GM12875 (cell line): Measurements from ENCODE around the gene SMAD9.

ENCODE experiments used
- H3K4me3 ChIP-seq: one replicate; pipeline ENCODE4 v1.5.1; 2011; ENCODE audit warnings: low read depth, low read length, control low read depth
- CTCF ChIP-seq: IDR thresholded peaks from 2 replicates; pipeline ENCODE4 v1.5.1; 2011; ENCODE audit warnings: low read depth, mild to moderate bottlenecking, control low read depth, inconsistent platforms, low read length, moderate library complexity, borderline replicate concordance; ENCODE audit not compliant: insufficient read depth

Gene SMAD9

GRCh38 chr13:36866232-36866631 lies 53.8 kb downstream of the SMAD9 start:
- no peak overlapping the region for H3K4me3 ChIP-seq
- no peak for TF ChIP-seq CTCF

GRCh38 chr13:36865265-36865664 lies 54.8 kb downstream of the SMAD9 start:
- H3K4me3 ChIP-seq = no peak overlapping the region
- no peak for TF ChIP-seq CTCF

- no peak for TF ChIP-seq CTCF
- H3K4me3 ChIP-seq = no peak overlapping the region
Observed at GRCh38 chr13:36862722-36863121, 57.3 kb downstream of the SMAD9 start.

GRCh38 chr13:36862002-36862685 lies 57.9 kb downstream of the SMAD9 start:
- no peak overlapping the region for H3K4me3 ChIP-seq
- no peak for TF ChIP-seq CTCF

- no peak overlapping the region for H3K4me3 ChIP-seq
- no peak for TF ChIP-seq CTCF
Observed at GRCh38 chr13:36859259-36859658, 60.8 kb downstream of the SMAD9 start.

- TF ChIP-seq CTCF = peak; percentile 41; the same call in 1 of the 2 replicates
- no peak overlapping the region for H3K4me3 ChIP-seq
Observed at GRCh38 chr13:36858290-36858689, 61.7 kb downstream of the SMAD9 start.

- TF ChIP-seq CTCF = no peak
- H3K4me3 ChIP-seq = no peak overlapping the region
Observed at GRCh38 chr13:36857253-36857652, 62.8 kb downstream of the SMAD9 start.
